K562 (cell line): Measurements from ENCODE around the gene DNAAF3. TPM values are rescaled to one million over a fixed set of nuclear protein-coding genes. Genes with fewer than 3 reads are reported as not detected.
A peak's percentile ranks its signal among the peaks of the same experiment; 100 is the strongest.

ENCODE experiments used
- ATAC-seq: fragments of 200-7000 bp; cut with Tn5 transposase; 3 replicates; pipeline ENCODE4 v1.9.1; 2020; ENCODE audit warnings: moderate library complexity
- BruUV-seq: library from RNA; stranded (reverse); fragments of 400-500 nt; replicated peaks from 2 replicates; lab custom pipeline; 2021; lab: Mats Ljungman, UMichigan
- CTCF ChIA-PET: fragments of 300-600 bp; formaldehyde crosslinking; extraction: SDS; loops from one replicate; lab custom pipeline; 2021; ENCODE audit warnings: low intra/inter-chr PET ratio; lab: Yijun Ruan, JAX
- POLR2A ChIA-PET: fragments of 300-600, 350-650 bp; sonication (Branson Sonifier 250); formaldehyde crosslinking; extraction: SDS; loops from one replicate; lab custom pipeline; 2021; ENCODE audit warnings: antibody characterized with exemption, inconsistent platforms; lab: Yijun Ruan, JAX
- DNase-seq, 4 experiments: peaks; one replicate each; pipeline versions ENCODE4 v3.0.0 to v3.0.0-alpha.2; 2011 to 2018; ENCODE audit warnings: low spot score in 3 of 4, mixed read lengths in 3 of 4; ENCODE audit errors: extremely low read depth in 1 of 4
- FAIRE-seq: peaks from 2 replicates; lab custom pipeline; 2011; peaks lifted over from hg19 to GRCh38; lab: Jason Lieb, UNC
- H2AFZ ChIP-seq: 2 replicates; pipeline ENCODE4 v1.6.0; 2011; ENCODE audit warnings: low read depth, low read length, control low read depth, inconsistent platforms
- H3K27ac ChIP-seq: fragments of 200-600 bp; 3 replicates; pipeline ENCODE4 v1.8.0; 2011; ENCODE audit warnings: low read depth, mild to moderate bottlenecking, control low read depth, inconsistent platforms, low read length, moderate library complexity, mixed read lengths; ENCODE audit errors: extremely low read depth
- H3K27me3 ChIP-seq, 2 experiments: fragments of 300-600 bp in 1 of 2; 2 replicates in 1 of 2; 3 replicates in 1 of 2; pipeline versions ENCODE4 v1.6.0 to v1.8.0; 2011; ENCODE audit warnings: inconsistent platforms in 2 of 2, low read length in 2 of 2, mild to moderate bottlenecking in 1 of 2, mixed read lengths in 1 of 2, moderate library complexity in 1 of 2; ENCODE audit not compliant: control insufficient read depth in 2 of 2, insufficient read depth in 2 of 2
- H3K36me3 ChIP-seq: fragments of 300-600 bp; 3 replicates; pipeline ENCODE4 v1.8.0; 2011; ENCODE audit warnings: mild to moderate bottlenecking, low read length, inconsistent platforms; ENCODE audit not compliant: control insufficient read depth, insufficient read depth
- H3K4me1 ChIP-seq, 2 experiments: fragments of 200-600 bp in 1 of 2; replicated peaks in 1 of 2; 2 replicates in 1 of 2; 3 replicates in 1 of 2; pipeline versions ENCODE4 v1.5.1 to v1.8.0; 2011; ENCODE audit warnings: inconsistent platforms in 2 of 2, low read length in 2 of 2, mild to moderate bottlenecking in 1 of 2, mixed read lengths in 1 of 2, moderate library complexity in 1 of 2; ENCODE audit not compliant: control insufficient read depth in 2 of 2, insufficient read depth in 2 of 2
- H3K4me2 ChIP-seq: 2 replicates; pipeline ENCODE4 v1.6.1; 2011; ENCODE audit warnings: low read length, control low read depth, inconsistent platforms, mixed read lengths; ENCODE audit not compliant: insufficient read depth
- H3K4me3 ChIP-seq: fragments of 200-600 bp; sonication (generic), shearing (Covaris generic); 2 replicates; pipeline ENCODE4 v1.5.1; 2016; ENCODE audit warnings: control low read depth, inconsistent platforms
- H3K79me2 ChIP-seq: fragments of 200-600 bp; 3 replicates; pipeline ENCODE4 v1.8.0; 2011; ENCODE audit warnings: low read length, inconsistent platforms; ENCODE audit not compliant: control insufficient read depth, insufficient read depth
- H3K9ac ChIP-seq, 2 experiments: 2 replicates each; pipeline versions ENCODE4 v1.6.0 to v1.6.1; 2011; ENCODE audit warnings: low read depth in 2 of 2, low read length in 2 of 2, control low read depth in 1 of 2, inconsistent platforms in 1 of 2, mild to moderate bottlenecking in 1 of 2, mixed read lengths in 1 of 2; ENCODE audit not compliant: insufficient read depth in 1 of 2
- H3K9me1 ChIP-seq: one replicate; pipeline ENCODE4 v1.6.0; 2011; ENCODE audit warnings: inconsistent platforms, mild to moderate bottlenecking, low read length, moderate library complexity; ENCODE audit not compliant: control insufficient read depth, insufficient read depth
- H3K9me3 ChIP-seq: replicated peaks from 2 replicates; pipeline ENCODE4 v1.5.1; 2011; ENCODE audit warnings: low read depth, low read length, inconsistent platforms; ENCODE audit not compliant: control insufficient read depth, insufficient read depth
- H4K20me1 ChIP-seq: replicated peaks from 2 replicates; pipeline ENCODE4 v1.6.1; 2011; ENCODE audit warnings: low read length, inconsistent platforms, mixed read lengths; ENCODE audit not compliant: control insufficient read depth, insufficient read depth
- BACH1 ChIP-seq: fragments of 200-800 bp; sonication (Bioruptor generic); IDR thresholded peaks from 2 replicates; pipeline ENCODE4 v1.6.1; 2016; ENCODE audit warnings: missing genetic modification characterization, missing compliant biosample characterization
- FOS ChIP-seq: IDR thresholded peaks from 3 replicates; pipeline ENCODE4 v1.6.1; 2011; ENCODE audit not compliant: insufficient read length; ENCODE audit errors: extremely low read depth
- GTF2E2 ChIP-seq: fragments of 200-800 bp; sonication (Bioruptor generic); IDR thresholded peaks from 2 replicates; pipeline ENCODE4 v1.6.1; 2016; ENCODE audit warnings: missing genetic modification characterization, missing compliant biosample characterization
- IFI16 ChIP-seq: fragments of 250-450 bp; sonication (Bioruptor Pico); IDR thresholded peaks from 2 replicates; pipeline ENCODE4 v2.1.2; 2022; ENCODE audit warnings: mild to moderate bottlenecking, inconsistent platforms
- NFE2 ChIP-seq: IDR thresholded peaks from 2 replicates; pipeline ENCODE4 v1.6.1; 2014; ENCODE audit warnings: antibody characterized with exemption, low read depth
- SIN3A ChIP-seq, 2 experiments: fragments of 150-350 bp in 1 of 2; IDR thresholded peaks; 2 replicates each; pipeline ENCODE4 v1.6.1; 2011 to 2016; ENCODE audit warnings: borderline replicate concordance in 2 of 2, low read depth in 2 of 2, low read length in 2 of 2, mild to moderate bottlenecking in 2 of 2, moderate library complexity in 2 of 2; ENCODE audit not compliant: control insufficient read depth in 1 of 2
- SP2 ChIP-seq: IDR thresholded peaks from 2 replicates; pipeline ENCODE4 v1.6.1; 2011; ENCODE audit warnings: mild to moderate bottlenecking, low read depth, low read length, moderate library complexity; ENCODE audit not compliant: poor library complexity, severe bottlenecking; ENCODE audit errors: extremely low read depth
- STAT5A ChIP-seq: IDR thresholded peaks from 2 replicates; pipeline ENCODE4 v1.6.1; 2012; ENCODE audit warnings: low read length, inconsistent platforms, borderline replicate concordance
- ZBTB9 ChIP-seq: fragments of 450-650 bp; formaldehyde crosslinking; IDR thresholded peaks from 2 replicates; pipeline ENCODE4 v1.4.0; 2020; ENCODE audit warnings: mild to moderate bottlenecking, moderate library complexity
- ZKSCAN3 ChIP-seq: fragments of 250-450 bp; sonication (Bioruptor Pico); IDR thresholded peaks from 2 replicates; pipeline ENCODE4 v1.4.0; 2020
- ZNF12 ChIP-seq: sonication (generic); formaldehyde crosslinking; IDR thresholded peaks from 2 replicates; pipeline ENCODE4 v1.4.0; 2020; ENCODE audit warnings: mild to moderate bottlenecking, missing genetic modification reagents
- ZNF140 ChIP-seq: fragments of 250-450 bp; sonication (Bioruptor Pico); IDR thresholded peaks from 2 replicates; pipeline ENCODE4 v1.8.0; 2021; ENCODE audit warnings: moderate library complexity, mild to moderate bottlenecking, inconsistent platforms
- ZNF561 ChIP-seq: fragments of 450-650 bp; formaldehyde crosslinking; conservative IDR thresholded peaks from 2 replicates; pipeline ENCODE4 v1.4.0; 2020; ENCODE audit warnings: mild to moderate bottlenecking, moderate library complexity
- WGBS: fragments of 100-300 bp; shearing (Covaris generic); methylation state at CpG from one replicate; pipeline ENCODE4 v1.1.6; 2016; ENCODE audit warnings: low coverage, mixed read lengths; ENCODE audit not compliant: insufficient coverage; ENCODE audit errors: missing lambda C conversion rate; 5-methylcytosine and 5-hydroxymethylcytosine counted together
- in situ Hi-C: fragments of 300-500 bp; cut with MboI; formaldehyde crosslinking; loops from 4 replicates; pipeline ENCODE4 v1.15.0; 2018; ENCODE audit warnings: inconsistent platforms, mixed read lengths
- intact Hi-C: fragments of 100-400 bp; cut with micrococcal nuclease; formaldehyde crosslinking; loops from 2 replicates; pipeline ENCODE4 v1.14.2; 2022
- polyA plus RNA-seq, 8 experiments: library from polyadenylated mRNA; depleted of rRNA in 4 of 8; stranded (reverse) in 5 of 8; unstranded in 3 of 8; fragments of >200 nt; fragmentation: Nextera tagmentation in 2 of 8; fragmentation: Illumina TruSeq in 1 of 8; extraction: Ambion mirVana in 2 of 8; extraction: Trizol in 1 of 8; gene quantifications; 2 replicates each; pipeline versions ENCODE4 v1.2.1 to v1.2.3, GENCODE V29; 2011 to 2014; ENCODE audit warnings: inconsistent platforms in 1 of 8, missing spikeins in 1 of 8
- total RNA-seq, 7 experiments: library from RNA; depleted of rRNA in 6 of 7; stranded (reverse); fragments of >200 nt in 6 of 7; fragmentation: Illumina TruSeq in 2 of 7; extraction: Trizol in 2 of 7; gene quantifications; 2 replicates each; pipeline versions ENCODE4 v1.2.1 to v1.2.3, GENCODE V29; 2011 to 2021; ENCODE audit warnings: low replicate concordance in 1 of 7
- TF ChIP-seq, protein P1 (sequence below): fragments of 450-650 bp; formaldehyde crosslinking; IDR thresholded peaks from 2 replicates; pipeline ENCODE4 v1.4.0; 2022; ENCODE audit warnings: missing genetic modification characterization
- TF ChIP-seq, protein P2 (sequence below): IDR thresholded peaks from 2 replicates; pipeline ENCODE4 v1.6.1; 2016; ENCODE audit warnings: missing genetic modification characterization, missing compliant biosample characterization

Gene DNAAF3
- total and polyA plus RNA-seq, 9 of the 15 experiments (the other 6 are each of a cell fraction or from before 2014, with no cell fraction given) = 21.6 to 61.5 (median 43.0) TPM

GRCh38 chr19:55114566-55115145 is 51.8 kb downstream of the DNAAF3 start:
- BruUV-seq = no TSS peak
- no peak overlapping the region for H2AFZ ChIP-seq
- FAIRE-seq = no peak
- peaks cover 33% of the 10 kb centered on the region for H4K20me1 ChIP-seq
- POLR2A ChIA-PET = interaction anchor here (0.9 to 1.0 kb wide), 2 partner anchors 8 to 9 kb away, joined by 3 to 4 read pairs; no protein-coding TSS in a partner anchor
- H3K4me1 ChIP-seq = peaks cover 38 to 69% of the 10 kb centered on the region in 2 experiments
- H3K9me1 ChIP-seq = peaks cover 4% of the 10 kb centered on the region
- intact Hi-C loops = no loop called here
- no peak for DNase-seq
- H3K9me3 ChIP-seq = no peaks in the 10 kb centered on the region
- ATAC-seq = no peak
- peak overlapping the region; percentile 26 to 98; a peak in 3 of 4 replicates for H3K9ac ChIP-seq
- H3K79me2 ChIP-seq = peaks cover 64% of the 10 kb centered on the region
- H3K36me3 ChIP-seq = peaks cover 44% of the 10 kb centered on the region; the same call in 2 of the 3 replicates
- H3K4me2 ChIP-seq = peak overlapping the region; percentile 98
- H3K27me3 ChIP-seq = no peaks in the 10 kb centered on the region
- in situ Hi-C loops = no loop called here
- 77% methylated on average over 5 of the region's 9 CpGs for WGBS
- no peak overlapping the region for H3K27ac ChIP-seq
- H3K4me3 ChIP-seq = peak overlapping the region; percentile 89; the same call in 1 of the 2 replicates
- CTCF ChIA-PET = no interaction called here
- TF ChIP-seq BACH1 (tag) (no peak), ZKSCAN3 (CRISPR knock-in tag) (no peak), SIN3A (IDR thresholded peaks at IDR 0.05; ENCODE audit: borderline replicate concordance in 2 of 2, control insufficient read depth in 1 of 2, low read depth in 2 of 2, low read length in 2 of 2) (no peak), STAT5A (no peak), FOS (no peak), IFI16 (CRISPR knock-in tag) (no peak), ZNF12 (CRISPR knock-in tag) (no peak), ZNF561 (no peak), SP2 (no peak), ZBTB9 (CRISPR knock-in tag) (no peak), ZNF140 (no peak), NFE2 (no peak), GTF2E2 (no peak)
- TF ChIP-seq, protein P1, sequence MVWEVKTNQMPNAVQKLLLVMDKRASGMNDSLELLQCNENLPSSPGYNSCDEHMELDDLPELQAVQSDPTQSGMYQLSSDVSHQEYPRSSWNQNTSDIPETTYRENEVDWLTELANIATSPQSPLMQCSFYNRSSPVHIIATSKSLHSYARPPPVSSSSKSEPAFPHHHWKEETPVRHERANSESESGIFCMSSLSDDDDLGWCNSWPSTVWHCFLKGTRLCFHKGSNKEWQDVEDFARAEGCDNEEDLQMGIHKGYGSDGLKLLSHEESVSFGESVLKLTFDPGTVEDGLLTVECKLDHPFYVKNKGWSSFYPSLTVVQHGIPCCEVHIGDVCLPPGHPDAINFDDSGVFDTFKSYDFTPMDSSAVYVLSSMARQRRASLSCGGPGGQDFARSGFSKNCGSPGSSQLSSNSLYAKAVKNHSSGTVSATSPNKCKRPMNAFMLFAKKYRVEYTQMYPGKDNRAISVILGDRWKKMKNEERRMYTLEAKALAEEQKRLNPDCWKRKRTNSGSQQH = no peak
- TF ChIP-seq, protein P2, sequence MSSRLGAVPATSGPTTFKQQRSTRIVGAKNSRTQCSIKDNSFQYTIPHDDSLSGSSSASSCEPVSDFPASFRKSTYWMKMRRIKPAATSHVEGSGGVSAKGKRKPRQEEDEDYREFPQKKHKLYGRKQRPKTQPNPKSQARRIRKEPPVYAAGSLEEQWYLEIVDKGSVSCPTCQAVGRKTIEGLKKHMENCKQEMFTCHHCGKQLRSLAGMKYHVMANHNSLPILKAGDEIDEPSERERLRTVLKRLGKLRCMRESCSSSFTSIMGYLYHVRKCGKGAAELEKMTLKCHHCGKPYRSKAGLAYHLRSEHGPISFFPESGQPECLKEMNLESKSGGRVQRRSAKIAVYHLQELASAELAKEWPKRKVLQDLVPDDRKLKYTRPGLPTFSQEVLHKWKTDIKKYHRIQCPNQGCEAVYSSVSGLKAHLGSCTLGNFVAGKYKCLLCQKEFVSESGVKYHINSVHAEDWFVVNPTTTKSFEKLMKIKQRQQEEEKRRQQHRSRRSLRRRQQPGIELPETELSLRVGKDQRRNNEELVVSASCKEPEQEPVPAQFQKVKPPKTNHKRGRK (tag) = no peak
